Measurements from ENCODE around the gene COTL1.

Gene COTL1

GRCh38 chr16:84604477-84605013, 13.3 kb downstream of the COTL1 start:
- ATAC-seq = no peak
- no peak for TF ChIP-seq BACH2 (CRISPR knock-in tag; IDR thresholded peaks at IDR 0.05; ENCODE audit: borderline replicate concordance)
- TF ChIP-seq ISL1 (CRISPR knock-in tag; IDR thresholded peaks at IDR 0.05) = no peak
- TF ChIP-seq ZNF565 (CRISPR knock-in tag; conservative IDR thresholded peaks at IDR 0.05; ENCODE audit: low read depth) = no peak
- TF ChIP-seq CSDC2 (CRISPR knock-in tag; IDR thresholded peaks at IDR 0.05) = no peak
- TF ChIP-seq ZC3H10 (CRISPR knock-in tag; IDR thresholded peaks at IDR 0.05) = no peak
- no peak for TF ChIP-seq ZNF8 (CRISPR knock-in tag; IDR thresholded peaks at IDR 0.05)
- no peak for TF ChIP-seq ESRRG (CRISPR knock-in tag; IDR thresholded peaks at IDR 0.05)
- TF ChIP-seq, protein P1, sequence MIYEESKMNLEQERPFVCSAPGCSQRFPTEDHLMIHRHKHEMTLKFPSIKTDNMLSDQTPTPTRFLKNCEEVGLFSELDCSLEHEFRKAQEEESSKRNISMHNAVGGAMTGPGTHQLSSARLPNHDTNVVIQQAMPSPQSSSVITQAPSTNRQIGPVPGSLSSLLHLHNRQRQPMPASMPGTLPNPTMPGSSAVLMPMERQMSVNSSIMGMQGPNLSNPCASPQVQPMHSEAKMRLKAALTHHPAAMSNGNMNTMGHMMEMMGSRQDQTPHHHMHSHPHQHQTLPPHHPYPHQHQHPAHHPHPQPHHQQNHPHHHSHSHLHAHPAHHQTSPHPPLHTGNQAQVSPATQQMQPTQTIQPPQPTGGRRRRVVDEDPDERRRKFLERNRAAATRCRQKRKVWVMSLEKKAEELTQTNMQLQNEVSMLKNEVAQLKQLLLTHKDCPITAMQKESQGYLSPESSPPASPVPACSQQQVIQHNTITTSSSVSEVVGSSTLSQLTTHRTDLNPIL (CRISPR knock-in tag; IDR thresholded peaks at IDR 0.05; ENCODE audit: low read depth) = no peak
- no peak for TF ChIP-seq ZNF70 (CRISPR knock-in tag; IDR thresholded peaks at IDR 0.05)
- no peak for TF ChIP-seq ZFP3 (CRISPR knock-in tag; IDR thresholded peaks at IDR 0.05)
- TF ChIP-seq TCF4 (CRISPR knock-in tag; IDR thresholded peaks at IDR 0.05; ENCODE audit: borderline replicate concordance) = no peak
- no peak for TF ChIP-seq SNAI2 (CRISPR knock-in tag; IDR thresholded peaks at IDR 0.05)
- TF ChIP-seq CSRNP3 (CRISPR knock-in tag; IDR thresholded peaks at IDR 0.05) = no peak
- no peak for TF ChIP-seq PPARA (CRISPR knock-in tag; IDR thresholded peaks at IDR 0.05; ENCODE audit: borderline replicate concordance)

GRCh38 chr16:84603940-84604339, 13.9 kb downstream of the COTL1 start:
- no peak for ATAC-seq
- TF ChIP-seq CSDC2 (CRISPR knock-in tag; IDR thresholded peaks at IDR 0.05) (no peak), BACH2 (CRISPR knock-in tag; IDR thresholded peaks at IDR 0.05; ENCODE audit: borderline replicate concordance) (no peak), TCF4 (CRISPR knock-in tag; IDR thresholded peaks at IDR 0.05; ENCODE audit: borderline replicate concordance) (no peak), ZNF565 (CRISPR knock-in tag; conservative IDR thresholded peaks at IDR 0.05; ENCODE audit: low read depth) (no peak), ARNTL (CRISPR knock-in tag; IDR thresholded peaks at IDR 0.05; ENCODE audit: borderline replicate concordance, low read depth) (no peak), ZC3H10 (CRISPR knock-in tag; IDR thresholded peaks at IDR 0.05) (no peak), POU6F1 (CRISPR knock-in tag; IDR thresholded peaks at IDR 0.05; ENCODE audit: borderline replicate concordance, low read depth) (no peak), RARB (CRISPR knock-in tag; IDR thresholded peaks at IDR 0.05) (no peak)
- TF ChIP-seq, protein P1 (CRISPR knock-in tag; IDR thresholded peaks at IDR 0.05; ENCODE audit: low read depth) = no peak

- no peak for TF ChIP-seq GLIS3 (CRISPR knock-in tag; IDR thresholded peaks at IDR 0.05)
- 0 out of 2 replicates have a peak, but pooled peaks have one; percentile 25 for TF ChIP-seq ZFP3 (CRISPR knock-in tag; IDR thresholded peaks at IDR 0.05)
- 0 out of 2 replicates have a peak, but pooled peaks have one; percentile 19 for TF ChIP-seq CSDC2 (CRISPR knock-in tag; IDR thresholded peaks at IDR 0.05)
- ATAC-seq = peak; percentile 84
These were observed 14.6 kb downstream of the COTL1 start for GRCh38 chr16:84603140-84603816.

GRCh38 chr16:84600343-84601229, 17.3 kb downstream of the COTL1 start:
- TF ChIP-seq CSRNP3 (CRISPR knock-in tag; IDR thresholded peaks at IDR 0.05) = no peak
- TF ChIP-seq GLIS3 (CRISPR knock-in tag; IDR thresholded peaks at IDR 0.05) = no peak
- no peak for TF ChIP-seq ZC3H10 (CRISPR knock-in tag; IDR thresholded peaks at IDR 0.05)
- no peak for TF ChIP-seq SNAI2 (CRISPR knock-in tag; IDR thresholded peaks at IDR 0.05)
- TF ChIP-seq TSHZ2 (CRISPR knock-in tag; IDR thresholded peaks at IDR 0.05) = no peak
- no peak for TF ChIP-seq ARNTL (CRISPR knock-in tag; IDR thresholded peaks at IDR 0.05; ENCODE audit: borderline replicate concordance, low read depth)
- TF ChIP-seq ZNF70 (CRISPR knock-in tag; IDR thresholded peaks at IDR 0.05) = no peak
- TF ChIP-seq PATZ1 (CRISPR knock-in tag; IDR thresholded peaks at IDR 0.05; ENCODE audit: borderline replicate concordance) = no peak
- ATAC-seq = no peak

All from SK-N-SH treated with all-trans-retinoic acid at 6 μM for 48 hours (cell line).